Natural killer cell (primary cell): ENCODE data around the gene AUTS2. TPM values are rescaled to one million over a fixed set of nuclear protein-coding genes. Genes with fewer than 3 reads are reported as not detected.

Experiments used
- ATAC-seq, 3 donors: fragments of 150-1000 bp in 2 of 3; fragments of 200-7000 bp in 1 of 3; cut with Tn5 transposase; 1 replicate in 1 of 3; 2 replicates in 2 of 3; pipeline ENCODE4 v1.10.0; 2021; ENCODE audit warnings: mild to moderate bottlenecking in 2 of 3, moderate library complexity in 2 of 3
- DNase-seq, 2 donors: peaks; one replicate each; pipeline versions ENCODE4 v3.0.0 to v3.0.0-alpha.2; 2013 to 2021; ENCODE audit warnings: mixed read lengths in 1 of 2
- H3K27ac ChIP-seq: one replicate; pipeline ENCODE4 v1.5.1; 2013; ENCODE audit warnings: mild to moderate bottlenecking, low read length
- H3K27me3 ChIP-seq: one replicate; pipeline ENCODE4 v1.6.1; 2013; ENCODE audit warnings: low read length; ENCODE audit not compliant: control insufficient read depth, insufficient read depth
- H3K36me3 ChIP-seq: one replicate; pipeline ENCODE4 v1.6.1; 2013; ENCODE audit warnings: low read length; ENCODE audit not compliant: control insufficient read depth, insufficient read depth
- H3K4me1 ChIP-seq: one replicate; pipeline ENCODE4 v1.6.1; 2013; ENCODE audit warnings: low read length; ENCODE audit not compliant: control insufficient read depth, insufficient read depth
- H3K4me3 ChIP-seq: one replicate; pipeline ENCODE4 v1.5.1; 2013; ENCODE audit warnings: low read length
- H3K9me3 ChIP-seq: one replicate; pipeline ENCODE4 v1.6.1; 2013; ENCODE audit warnings: low read length; ENCODE audit not compliant: control insufficient read depth, insufficient read depth
- H3K27ac Mint-ChIP-seq, 2 donors: one replicate each; pipeline ENCODE4 v1.8.0; 2022; ENCODE audit warnings: mild to moderate bottlenecking in 2 of 2, mixed read lengths in 2 of 2, moderate library complexity in 1 of 2
- H3K27me3 Mint-ChIP-seq, 2 donors: one replicate each; pipeline ENCODE4 v1.8.0; 2022; ENCODE audit warnings: low read depth in 2 of 2, mixed read lengths in 2 of 2
- H3K36me3 Mint-ChIP-seq: one replicate; pipeline ENCODE4 v1.8.0; 2022; ENCODE audit warnings: mixed read lengths
- H3K4me1 Mint-ChIP-seq, 2 donors: one replicate each; pipeline ENCODE4 v1.8.0; 2022; ENCODE audit warnings: mixed read lengths in 2 of 2
- H3K4me3 Mint-ChIP-seq: one replicate; pipeline ENCODE4 v1.8.0; 2022; ENCODE audit warnings: mild to moderate bottlenecking, moderate library complexity, mixed read lengths
- H3K9me3 Mint-ChIP-seq, 2 donors: one replicate each; pipeline ENCODE4 v1.8.0; 2022; ENCODE audit warnings: mixed read lengths in 2 of 2
- CTCF ChIP-seq: fragments of 200-600 bp; IDR thresholded peaks from one replicate; pipeline ENCODE4 v1.8.0; 2022; ENCODE audit warnings: antibody characterized with exemption
- WGBS: methylation state at CpG from one replicate; pipeline ENCODE4 v1.1.7; 2013; ENCODE audit warnings: missing lambda C conversion rate; ENCODE audit not compliant: insufficient coverage; 5-methylcytosine and 5-hydroxymethylcytosine counted together
- intact Hi-C: fragments of 100-400 bp; cut with micrococcal nuclease; formaldehyde crosslinking; loops from one replicate; pipeline ENCODE4 v1.14.2; 2022
- total RNA-seq, 4 donors: library from RNA; stranded (reverse); fragments of 120-200 nt in 1 of 4; gene quantifications; one replicate each; pipeline versions ENCODE4 v1.2.3 to v1.2.4, GENCODE V29; 2013 to 2022

Gene AUTS2
- total RNA-seq, 3 donors from 2014 or later (not counting 1 experiment from before 2014, with no cell fraction given): 147 to 197 (median 155) TPM

- no peaks in the 10 kb centered on the region for H3K27me3 ChIP-seq
- no peak for TF ChIP-seq CTCF
- DNase-seq (no peak), ATAC-seq (no peak)
- 89% methylated on average over 11 of the region's 12 CpGs for WGBS
- H3K27me3 Mint-ChIP-seq: no peaks in the 10 kb centered on the region
- no peaks in the 10 kb centered on the region for H3K4me1 ChIP-seq
- no peaks in the 10 kb centered on the region for H3K36me3 ChIP-seq
- no peak overlapping the region for H3K4me3 Mint-ChIP-seq
- H3K27ac ChIP-seq: no peak overlapping the region
- intact Hi-C loops: no loop called here
- H3K4me1 Mint-ChIP-seq: no peaks in the 10 kb centered on the region
- no peaks in the 10 kb centered on the region for H3K9me3 Mint-ChIP-seq
- no peaks in the 10 kb centered on the region for H3K36me3 Mint-ChIP-seq
- no peaks in the 10 kb centered on the region for H3K9me3 ChIP-seq
- no peak overlapping the region for H3K27ac Mint-ChIP-seq
- H3K4me3 ChIP-seq: no peak overlapping the region
Measured at GRCh38 chr7:70092314-70093204, 494.3 kb downstream of the AUTS2 start.

- TF ChIP-seq CTCF: no peak
- no peak overlapping the region for H3K4me3 ChIP-seq
- DNase-seq (no peak), ATAC-seq (no peak)
- Mint-ChIP-seq H3K27me3 (no peaks in the 10 kb centered on the region), H3K4me1 (no peaks in the 10 kb centered on the region), H3K36me3 (no peaks in the 10 kb centered on the region), H3K27ac (no peak overlapping the region), H3K4me3 (no peak overlapping the region), H3K9me3 (no peaks in the 10 kb centered on the region)
- intact Hi-C loops: no loop called here
- 86% methylated on average over 4 of the region's 4 CpGs for WGBS
- H3K27ac ChIP-seq: no peak overlapping the region
- no peaks in the 10 kb centered on the region for H3K36me3 ChIP-seq
- H3K4me1 ChIP-seq: no peaks in the 10 kb centered on the region
- H3K27me3 ChIP-seq: no peaks in the 10 kb centered on the region
- H3K9me3 ChIP-seq: no peaks in the 10 kb centered on the region
Measured at GRCh38 chr7:70093205-70093904, 495.1 kb downstream of the AUTS2 start.

GRCh38 chr7:70094831-70095230, 496.6 kb downstream of the AUTS2 start:
- Histone ChIP-seq H3K4me1 (no peaks in the 10 kb centered on the region), H3K4me3 (no peak overlapping the region), H3K36me3 (no peaks in the 10 kb centered on the region), H3K9me3 (no peaks in the 10 kb centered on the region), H3K27ac (no peak overlapping the region), H3K27me3 (no peaks in the 10 kb centered on the region)
- no peak for TF ChIP-seq CTCF
- no peak overlapping the region for H3K4me3 Mint-ChIP-seq
- no peaks in the 10 kb centered on the region for H3K36me3 Mint-ChIP-seq
- H3K9me3 Mint-ChIP-seq: no peaks in the 10 kb centered on the region
- H3K4me1 Mint-ChIP-seq: no peaks in the 10 kb centered on the region
- intact Hi-C loops: no loop called here
- WGBS: 97% methylated on average over 3 of the region's 3 CpGs
- H3K27ac Mint-ChIP-seq: no peak overlapping the region
- no peaks in the 10 kb centered on the region for H3K27me3 Mint-ChIP-seq
- DNase-seq (no peak), ATAC-seq (no peak)
